K562 (cell line): ENCODE data around the gene PACC1. TPM values are rescaled to one million over a fixed set of nuclear protein-coding genes. Genes with fewer than 3 reads are reported as not detected.

ENCODE experiments used
- KLF16 ChIP-seq: IDR thresholded peaks from 2 replicates; pipeline ENCODE4 v1.6.1; 2016; ENCODE audit warnings: antibody characterized with exemption
- MAZ ChIP-seq, 2 experiments: fragments of 450-650 bp in 1 of 2; sonication (generic) in 1 of 2; formaldehyde crosslinking; IDR thresholded peaks in 1 of 2; conservative IDR thresholded peaks in 1 of 2; 2 replicates each; pipeline versions ENCODE4 v1.4.0 to v1.5.0; 2020; ENCODE audit warnings: mild to moderate bottlenecking in 1 of 2, missing genetic modification reagents in 1 of 2
- RAD21 ChIP-seq, 2 experiments: fragments of 250-450 bp in 1 of 2; fragments of 450-650 bp in 1 of 2; sonication (Bioruptor Pico) in 1 of 2; formaldehyde crosslinking in 1 of 2; IDR thresholded peaks in 1 of 2; conservative IDR thresholded peaks in 1 of 2; 2 replicates each; pipeline versions ENCODE4 v1.4.0 to v1.8.0; 2020 to 2022; ENCODE audit warnings: mild to moderate bottlenecking in 2 of 2, moderate library complexity in 1 of 2
- SAFB2 ChIP-seq: fragments of 200-400 bp; formaldehyde crosslinking; IDR thresholded peaks from 2 replicates; pipeline ENCODE4 v1.6.1; 2018; ENCODE audit warnings: borderline replicate concordance, low read length, low read depth, moderate library complexity; ENCODE audit not compliant: severe bottlenecking
- polyA plus RNA-seq, 8 experiments: library from polyadenylated mRNA; depleted of rRNA in 4 of 8; stranded (reverse) in 5 of 8; unstranded in 3 of 8; fragments of >200 nt; fragmentation: Nextera tagmentation in 2 of 8; fragmentation: Illumina TruSeq in 1 of 8; extraction: Ambion mirVana in 2 of 8; extraction: Trizol in 1 of 8; gene quantifications; 2 replicates each; pipeline versions ENCODE4 v1.2.1 to v1.2.3, GENCODE V29; 2011 to 2014; ENCODE audit warnings: inconsistent platforms in 1 of 8, missing spikeins in 1 of 8
- total RNA-seq, 7 experiments: library from RNA; depleted of rRNA in 6 of 7; stranded (reverse); fragments of >200 nt in 6 of 7; fragmentation: Illumina TruSeq in 2 of 7; extraction: Trizol in 2 of 7; gene quantifications; 2 replicates each; pipeline versions ENCODE4 v1.2.1 to v1.2.3, GENCODE V29; 2011 to 2021; ENCODE audit warnings: low replicate concordance in 1 of 7
- TF ChIP-seq, protein P1 (sequence below), 2 experiments: fragments of 450-650 bp; formaldehyde crosslinking in 1 of 2; IDR thresholded peaks; 2 replicates each; pipeline versions ENCODE4 v1.4.0 to v1.6.1; 2014 to 2020; ENCODE audit warnings: mild to moderate bottlenecking in 2 of 2, borderline replicate concordance in 1 of 2, low read depth in 1 of 2
- TF ChIP-seq, protein P2 (sequence below): sonication (generic); formaldehyde crosslinking; IDR thresholded peaks from 2 replicates; pipeline ENCODE4 v1.5.0; 2020; ENCODE audit warnings: missing genetic modification reagents

Gene PACC1
- total and polyA plus RNA-seq, 9 of the 15 experiments (the other 6 are each of a cell fraction or from before 2014, with no cell fraction given): 7.1 to 19.3 (median 14.9) TPM

DNA sequence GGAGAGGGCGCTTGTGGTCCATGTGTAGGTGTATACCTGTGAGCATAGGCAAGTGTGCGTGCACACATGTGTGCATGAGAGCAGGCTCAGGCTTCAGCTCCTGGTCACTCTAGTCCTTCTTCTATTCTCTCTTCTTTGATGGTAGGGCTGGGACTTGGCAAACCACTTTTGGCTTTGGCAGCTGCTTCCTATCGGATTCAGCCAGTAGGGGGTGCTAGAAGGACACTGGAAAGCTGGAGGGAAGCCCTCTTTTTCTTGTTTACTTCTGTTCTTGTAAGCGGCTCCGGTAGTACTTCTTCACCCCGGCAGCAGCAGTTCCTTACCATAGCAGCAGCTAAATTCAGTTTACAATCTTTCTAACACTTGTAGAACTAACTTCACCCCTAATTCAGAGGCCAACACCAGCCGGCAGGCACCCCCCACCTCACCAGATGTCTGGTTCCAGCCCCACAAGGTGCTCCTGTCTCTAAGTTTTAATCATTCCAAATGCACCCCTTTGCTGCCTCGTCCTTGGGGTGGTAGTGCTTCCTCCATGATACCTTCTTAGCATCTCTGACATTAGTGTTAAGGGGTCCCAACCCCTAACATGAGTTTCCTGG, 43.2 kb upstream of the PACC1 start (continued):
- TF ChIP-seq, protein P1, sequence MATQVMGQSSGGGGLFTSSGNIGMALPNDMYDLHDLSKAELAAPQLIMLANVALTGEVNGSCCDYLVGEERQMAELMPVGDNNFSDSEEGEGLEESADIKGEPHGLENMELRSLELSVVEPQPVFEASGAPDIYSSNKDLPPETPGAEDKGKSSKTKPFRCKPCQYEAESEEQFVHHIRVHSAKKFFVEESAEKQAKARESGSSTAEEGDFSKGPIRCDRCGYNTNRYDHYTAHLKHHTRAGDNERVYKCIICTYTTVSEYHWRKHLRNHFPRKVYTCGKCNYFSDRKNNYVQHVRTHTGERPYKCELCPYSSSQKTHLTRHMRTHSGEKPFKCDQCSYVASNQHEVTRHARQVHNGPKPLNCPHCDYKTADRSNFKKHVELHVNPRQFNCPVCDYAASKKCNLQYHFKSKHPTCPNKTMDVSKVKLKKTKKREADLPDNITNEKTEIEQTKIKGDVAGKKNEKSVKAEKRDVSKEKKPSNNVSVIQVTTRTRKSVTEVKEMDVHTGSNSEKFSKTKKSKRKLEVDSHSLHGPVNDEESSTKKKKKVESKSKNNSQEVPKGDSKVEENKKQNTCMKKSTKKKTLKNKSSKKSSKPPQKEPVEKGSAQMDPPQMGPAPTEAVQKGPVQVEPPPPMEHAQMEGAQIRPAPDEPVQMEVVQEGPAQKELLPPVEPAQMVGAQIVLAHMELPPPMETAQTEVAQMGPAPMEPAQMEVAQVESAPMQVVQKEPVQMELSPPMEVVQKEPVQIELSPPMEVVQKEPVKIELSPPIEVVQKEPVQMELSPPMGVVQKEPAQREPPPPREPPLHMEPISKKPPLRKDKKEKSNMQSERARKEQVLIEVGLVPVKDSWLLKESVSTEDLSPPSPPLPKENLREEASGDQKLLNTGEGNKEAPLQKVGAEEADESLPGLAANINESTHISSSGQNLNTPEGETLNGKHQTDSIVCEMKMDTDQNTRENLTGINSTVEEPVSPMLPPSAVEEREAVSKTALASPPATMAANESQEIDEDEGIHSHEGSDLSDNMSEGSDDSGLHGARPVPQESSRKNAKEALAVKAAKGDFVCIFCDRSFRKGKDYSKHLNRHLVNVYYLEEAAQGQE (IDR thresholded peaks at IDR 0.05; ENCODE audit: borderline replicate concordance): peak; percentile 48; the same call in 1 of the 2 replicates
- TF ChIP-seq, protein P1 (CRISPR knock-in tag; IDR thresholded peaks at IDR 0.05; ENCODE audit: low read depth): no peak
- TF ChIP-seq, protein P2, sequence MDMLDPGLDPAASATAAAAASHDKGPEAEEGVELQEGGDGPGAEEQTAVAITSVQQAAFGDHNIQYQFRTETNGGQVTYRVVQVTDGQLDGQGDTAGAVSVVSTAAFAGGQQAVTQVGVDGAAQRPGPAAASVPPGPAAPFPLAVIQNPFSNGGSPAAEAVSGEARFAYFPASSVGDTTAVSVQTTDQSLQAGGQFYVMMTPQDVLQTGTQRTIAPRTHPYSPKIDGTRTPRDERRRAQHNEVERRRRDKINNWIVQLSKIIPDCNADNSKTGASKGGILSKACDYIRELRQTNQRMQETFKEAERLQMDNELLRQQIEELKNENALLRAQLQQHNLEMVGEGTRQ (CRISPR knock-in tag): no peak
- no peak for TF ChIP-seq SAFB2
- TF ChIP-seq RAD21 (CRISPR knock-in tag; conservative IDR thresholded peaks at IDR 0.05 in 1 of 2, IDR thresholded peaks at IDR 0.05 in 1 of 2): peak; percentile 67 to 91
- peak; percentile 44; the same call in 1 of the 2 replicates for TF ChIP-seq KLF16
- peak in 1 of 2 experiments; percentile 32; a peak in 1 of 4 replicates for TF ChIP-seq MAZ (CRISPR knock-in tag; conservative IDR thresholded peaks at IDR 0.05 in 1 of 2, IDR thresholded peaks at IDR 0.05 in 1 of 2)
